HG03442 (cell line): ENCODE results near the gene TMEM185A.
"Not testable (repeated sequence)": the region's sequence is repeated elsewhere in the genome, so short reads cannot be mapped to it uniquely, and the experiment has no call there.

ENCODE experiments used
- ATAC-seq: cut with Tn5 transposase; IDR thresholded peaks from one replicate; pipeline ENCODE4 v1.9.1; 2021; ENCODE audit warnings: mild to moderate bottlenecking, moderate library complexity; ENCODE audit not compliant: unreplicated experiment

TMEM185A gene

GRCh38 chrX:149628280-149628679 is 3.3 kb downstream of the TMEM185A start:
- ATAC-seq, result no peak

- not testable (repeated sequence) for ATAC-seq
These were observed 4.8 kb downstream of the TMEM185A start for GRCh38 chrX:149626829-149627228.

- ATAC-seq, result not testable (repeated sequence)
These were observed 11.9 kb downstream of the TMEM185A start for GRCh38 chrX:149619662-149620061.

- no peak for ATAC-seq
These were observed 12.7 kb downstream of the TMEM185A start for GRCh38 chrX:149618871-149619270.

GRCh38 chrX:149611623-149612175 is 19.9 kb downstream of the TMEM185A start:
- no peak for ATAC-seq

- ATAC-seq, result no peak
These were observed 21.1 kb downstream of the TMEM185A start for GRCh38 chrX:149610511-149610910.

- no peak for ATAC-seq
These were observed 23.9 kb downstream of the TMEM185A start for GRCh38 chrX:149607699-149608098.

GRCh38 chrX:149605248-149605885 is 26.2 kb downstream of the TMEM185A start:
- ATAC-seq, result not testable (repeated sequence)

- ATAC-seq, result not testable (repeated sequence)
These were observed 33.0 kb downstream of the TMEM185A start for GRCh38 chrX:149598603-149599002.

GRCh38 chrX:149595943-149596342 is 35.6 kb downstream of the TMEM185A start:
- not testable (repeated sequence) for ATAC-seq

- ATAC-seq, result not testable (repeated sequence)
These were observed 36.4 kb downstream of the TMEM185A start, which contains the start of gene HSFX2 for GRCh38 chrX:149595214-149595613. TSS of gene HSFX2 (minus strand) at chrX:149595314. CDS start at chrX:149594700, 614 bp downstream.

- not testable (repeated sequence) for ATAC-seq
These were observed 40.6 kb downstream of the TMEM185A start for GRCh38 chrX:149590993-149591392.

- ATAC-seq, result not testable (repeated sequence)
These were observed 44.2 kb downstream of the TMEM185A start, which contains the start of gene MAGEA9B for GRCh38 chrX:149587359-149587758. TSS of gene MAGEA9B (minus strand) at chrX:149587459. CDS start at chrX:149583179, 4,280 bp downstream.

GRCh38 chrX:149585631-149586030 is 46.0 kb downstream of the TMEM185A start:
- ATAC-seq, result not testable (repeated sequence)

- peak; percentile 99 for ATAC-seq
These were observed 58.1 kb downstream of the TMEM185A start for GRCh38 chrX:149573456-149573855.

GRCh38 chrX:149572743-149573142 is 58.8 kb downstream of the TMEM185A start:
- no peak for ATAC-seq

GRCh38 chrX:149571770-149572169 is 59.8 kb downstream of the TMEM185A start:
- ATAC-seq, result no peak

- no peak for ATAC-seq
These were observed 60.9 kb downstream of the TMEM185A start for GRCh38 chrX:149570668-149571067.

- no peak for ATAC-seq
These were observed 61.8 kb downstream of the TMEM185A start for GRCh38 chrX:149569770-149570169.

- ATAC-seq, result no peak
These were observed 62.8 kb downstream of the TMEM185A start for GRCh38 chrX:149568701-149569296.

GRCh38 chrX:149567621-149568417 is 63.8 kb downstream of the TMEM185A start:
- ATAC-seq, result no peak
